Measurements from ENCODE around the gene SUPT4H1.
A peak's percentile ranks its signal among the peaks of the same experiment; 100 is the strongest.

SUPT4H1 gene

GRCh38 chr17:58302919-58303585, 48.9 kb downstream of the SUPT4H1 start:
- peak; percentile 10 for DNase-seq

GRCh38 chr17:58302171-58302918, 49.7 kb downstream of the SUPT4H1 start:
- peak; percentile 7 for DNase-seq

GRCh38 chr17:58301504-58302150, 50.4 kb downstream of the SUPT4H1 start:
- no peak for DNase-seq

- DNase-seq, result no peak
These were observed 51.7 kb downstream of the SUPT4H1 start for GRCh38 chr17:58300336-58300735.
